Vagina (tissue), 2 donors: ENCODE measurements around the gene MSLN.

ENCODE experiments used
- CTCF ChIP-seq, 3 experiments: fragments of 450-650 bp in 2 of 3; fragments of 200-600 bp in 1 of 3; sonication (generic) in 1 of 3; IDR thresholded peaks; one replicate each; pipeline ENCODE4 v1.5.1; 2017 to 2019; ENCODE audit warnings: antibody characterized with exemption in 3 of 3, mild to moderate bottlenecking in 2 of 3, moderate library complexity in 2 of 3
- POLR2AphosphoS5 ChIP-seq, 2 donors: sonication (generic); formaldehyde crosslinking; IDR thresholded peaks; one replicate each; pipeline ENCODE4 v1.9.0; 2017; ENCODE audit warnings: antibody characterized with exemption in 2 of 2, mild to moderate bottlenecking in 2 of 2, low read depth in 1 of 2; ENCODE audit not compliant: insufficient read depth in 1 of 2

GRCh38 chr16:719815-720446 is 40.6 kb upstream of the MSLN start:
- TF ChIP-seq POLR2AphosphoS5 (IDR thresholded peaks at IDR 0.05; ENCODE audit: insufficient read depth in 1 of 2, low read depth in 1 of 2) (no peak), CTCF (IDR thresholded peaks at IDR 0.05) (no peak)
